Measurements from ENCODE around the gene LRRC17. TPM values are rescaled to one million over a fixed set of nuclear protein-coding genes. Genes with fewer than 3 reads are reported as not detected.
"Not testable (repeated sequence)": the region's sequence is repeated elsewhere in the genome, so short reads cannot be mapped to it uniquely, and the experiment has no call there.

LRRC17 gene
- total RNA-seq, 2 experiments from 2014 or later = 0.22 TPM; not detected in 1

DNA sequence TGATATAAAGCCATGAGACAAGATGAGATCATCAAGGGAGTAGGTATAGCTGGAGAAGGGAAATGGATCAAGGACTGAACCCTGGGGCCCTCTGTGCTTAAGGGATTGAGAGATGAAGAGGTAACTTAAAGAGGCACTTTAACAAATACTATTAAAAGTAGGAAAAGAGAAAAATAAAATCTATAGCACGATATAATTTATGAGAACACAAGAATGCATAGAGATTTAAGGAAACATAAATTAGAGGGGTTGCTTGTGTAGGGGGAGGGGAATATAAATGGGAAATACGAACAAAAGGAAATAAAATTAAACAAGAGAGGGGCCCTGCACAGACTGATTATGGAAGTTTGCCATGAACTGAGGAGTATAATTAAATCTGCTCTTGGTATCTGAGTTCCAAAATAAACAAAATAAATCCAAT is 15.6 kb upstream of the LRRC17 start:
- Mint-ChIP-seq H3K36me3 (ENCODE audit: low read depth) (no peaks in the 10 kb centered on the region), H3K9me3 (no peaks in the 10 kb centered on the region), H3K4me1 (ENCODE audit: low read depth) (no peaks in the 10 kb centered on the region), H3K27ac (no peak overlapping the region), H3K4me3 (no peak overlapping the region), H3K27me3 (no peaks in the 10 kb centered on the region)
- H3K4me3 ChIP-seq (ENCODE audit: low read length) = no peak overlapping the region
- intact Hi-C loops (cut with DNase I, micrococcal nuclease) = no loop called here
- no peak for ATAC-seq (ENCODE audit: poor library complexity)
- no peaks in the 10 kb centered on the region for H3K36me3 ChIP-seq (ENCODE audit: insufficient read depth, low read length)
- no peaks in the 10 kb centered on the region for H3K4me1 ChIP-seq (ENCODE audit: insufficient read depth, low read length)
- no peak for DNase-seq
- ChIA-PET POLR2A (no interaction called here), CTCF (no interaction called here)
- TF ChIP-seq, protein P1, sequence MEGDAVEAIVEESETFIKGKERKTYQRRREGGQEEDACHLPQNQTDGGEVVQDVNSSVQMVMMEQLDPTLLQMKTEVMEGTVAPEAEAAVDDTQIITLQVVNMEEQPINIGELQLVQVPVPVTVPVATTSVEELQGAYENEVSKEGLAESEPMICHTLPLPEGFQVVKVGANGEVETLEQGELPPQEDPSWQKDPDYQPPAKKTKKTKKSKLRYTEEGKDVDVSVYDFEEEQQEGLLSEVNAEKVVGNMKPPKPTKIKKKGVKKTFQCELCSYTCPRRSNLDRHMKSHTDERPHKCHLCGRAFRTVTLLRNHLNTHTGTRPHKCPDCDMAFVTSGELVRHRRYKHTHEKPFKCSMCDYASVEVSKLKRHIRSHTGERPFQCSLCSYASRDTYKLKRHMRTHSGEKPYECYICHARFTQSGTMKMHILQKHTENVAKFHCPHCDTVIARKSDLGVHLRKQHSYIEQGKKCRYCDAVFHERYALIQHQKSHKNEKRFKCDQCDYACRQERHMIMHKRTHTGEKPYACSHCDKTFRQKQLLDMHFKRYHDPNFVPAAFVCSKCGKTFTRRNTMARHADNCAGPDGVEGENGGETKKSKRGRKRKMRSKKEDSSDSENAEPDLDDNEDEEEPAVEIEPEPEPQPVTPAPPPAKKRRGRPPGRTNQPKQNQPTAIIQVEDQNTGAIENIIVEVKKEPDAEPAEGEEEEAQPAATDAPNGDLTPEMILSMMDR (IDR thresholded peaks at IDR 0.05) = no peak
- no peak overlapping the region for H3K27ac ChIP-seq (ENCODE audit: low read depth in 1 of 2, low read length in 2 of 2)
- no peaks in the 10 kb centered on the region for H3K27me3 ChIP-seq (ENCODE audit: control insufficient read depth in 1 of 2, insufficient read depth in 2 of 2, low read length in 2 of 2)
- no peaks in the 10 kb centered on the region for H3K9me3 ChIP-seq (ENCODE audit: control insufficient read depth in 1 of 2, insufficient read depth in 1 of 2, low read length in 2 of 2)

DNA sequence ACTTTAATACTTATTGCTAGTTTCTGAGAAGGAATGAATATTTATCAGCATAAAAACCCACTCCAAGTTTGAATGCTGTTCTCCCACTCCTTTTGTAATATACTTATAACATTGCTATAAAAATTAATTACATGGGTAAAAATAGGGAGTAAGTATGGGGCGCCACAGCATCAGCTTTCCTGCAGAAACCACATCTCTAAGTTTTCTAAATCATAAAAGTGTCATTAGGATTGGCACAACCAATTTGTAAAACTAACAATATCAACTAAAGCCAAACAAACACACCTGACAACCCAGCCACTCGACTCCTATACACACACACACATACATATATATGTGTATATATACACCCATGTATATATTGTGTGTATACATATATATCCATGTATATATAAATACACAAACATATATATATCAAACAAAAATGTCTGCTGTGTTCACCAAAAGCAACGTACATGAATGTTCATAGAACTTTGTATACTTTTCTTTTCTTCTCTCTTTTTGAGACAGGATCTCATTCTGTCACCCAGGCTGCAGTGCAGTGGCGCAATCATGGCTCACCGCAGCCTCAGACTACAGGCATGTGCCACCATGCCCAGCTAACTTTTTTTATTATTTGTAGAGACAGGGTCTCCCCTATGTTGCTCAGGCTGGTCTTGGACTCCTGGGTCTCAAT is 14.8 kb upstream of the LRRC17 start:
- Mint-ChIP-seq H3K36me3 (ENCODE audit: low read depth) (no peaks in the 10 kb centered on the region), H3K4me1 (ENCODE audit: low read depth) (no peaks in the 10 kb centered on the region), H3K27ac (no peak overlapping the region), H3K9me3 (no peaks in the 10 kb centered on the region), H3K27me3 (no peaks in the 10 kb centered on the region), H3K4me3 (no peak overlapping the region)
- intact Hi-C loops (cut with DNase I, micrococcal nuclease) = no loop called here
- no peak overlapping the region for H3K27ac ChIP-seq (ENCODE audit: low read depth in 1 of 2, low read length in 2 of 2)
- H3K9me3 ChIP-seq (ENCODE audit: control insufficient read depth in 1 of 2, insufficient read depth in 1 of 2, low read length in 2 of 2) = no peaks in the 10 kb centered on the region
- no peak for DNase-seq
- CTCF ChIA-PET = no interaction called here
- no peak for ATAC-seq (ENCODE audit: poor library complexity)
- no peaks in the 10 kb centered on the region for H3K27me3 ChIP-seq (ENCODE audit: control insufficient read depth in 1 of 2, insufficient read depth in 2 of 2, low read length in 2 of 2)
- H3K36me3 ChIP-seq (ENCODE audit: insufficient read depth, low read length) = no peaks in the 10 kb centered on the region
- TF ChIP-seq, protein P1 (IDR thresholded peaks at IDR 0.05) = no peak
- H3K4me3 ChIP-seq (ENCODE audit: low read length) = no peak overlapping the region
- POLR2A ChIA-PET = no interaction called here
- no peaks in the 10 kb centered on the region for H3K4me1 ChIP-seq (ENCODE audit: insufficient read depth, low read length)

DNA sequence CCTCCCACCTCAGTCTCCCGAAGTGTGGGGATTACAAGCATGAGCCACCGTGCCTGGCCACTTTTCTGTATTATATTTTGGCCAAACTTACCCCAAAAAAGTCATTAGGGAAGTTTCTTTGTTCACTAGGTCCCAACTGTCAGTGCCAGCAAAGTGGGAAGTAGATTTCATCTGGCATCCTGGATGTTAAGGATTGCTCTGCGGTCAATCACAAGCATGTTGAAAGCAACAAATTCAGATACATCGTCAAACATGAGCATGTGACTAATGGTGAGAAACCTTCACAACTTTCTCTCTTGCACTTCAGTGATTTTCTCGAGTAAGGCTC is 14.3 kb upstream of the LRRC17 start:
- Mint-ChIP-seq H3K36me3 (ENCODE audit: low read depth) (no peaks in the 10 kb centered on the region), H3K4me1 (ENCODE audit: low read depth) (no peaks in the 10 kb centered on the region), H3K27ac (no peak overlapping the region), H3K4me3 (no peak overlapping the region), H3K9me3 (no peaks in the 10 kb centered on the region), H3K27me3 (no peaks in the 10 kb centered on the region)
- TF ChIP-seq, protein P1 (IDR thresholded peaks at IDR 0.05) = no peak
- no peak overlapping the region for H3K27ac ChIP-seq (ENCODE audit: low read depth in 1 of 2, low read length in 2 of 2)
- intact Hi-C loops (cut with DNase I, micrococcal nuclease) = no loop called here
- no peaks in the 10 kb centered on the region for H3K27me3 ChIP-seq (ENCODE audit: control insufficient read depth in 1 of 2, insufficient read depth in 2 of 2, low read length in 2 of 2)
- POLR2A ChIA-PET = no interaction called here
- H3K9me3 ChIP-seq (ENCODE audit: control insufficient read depth in 1 of 2, insufficient read depth in 1 of 2, low read length in 2 of 2) = no peaks in the 10 kb centered on the region
- ATAC-seq (ENCODE audit: poor library complexity) = no peak
- peak in 1 of 14 experiments; percentile 15 for DNase-seq
- CTCF ChIA-PET = no interaction called here
- H3K4me3 ChIP-seq (ENCODE audit: low read length) = no peak overlapping the region
- H3K36me3 ChIP-seq (ENCODE audit: insufficient read depth, low read length) = no peaks in the 10 kb centered on the region
- H3K4me1 ChIP-seq (ENCODE audit: insufficient read depth, low read length) = no peaks in the 10 kb centered on the region

DNA sequence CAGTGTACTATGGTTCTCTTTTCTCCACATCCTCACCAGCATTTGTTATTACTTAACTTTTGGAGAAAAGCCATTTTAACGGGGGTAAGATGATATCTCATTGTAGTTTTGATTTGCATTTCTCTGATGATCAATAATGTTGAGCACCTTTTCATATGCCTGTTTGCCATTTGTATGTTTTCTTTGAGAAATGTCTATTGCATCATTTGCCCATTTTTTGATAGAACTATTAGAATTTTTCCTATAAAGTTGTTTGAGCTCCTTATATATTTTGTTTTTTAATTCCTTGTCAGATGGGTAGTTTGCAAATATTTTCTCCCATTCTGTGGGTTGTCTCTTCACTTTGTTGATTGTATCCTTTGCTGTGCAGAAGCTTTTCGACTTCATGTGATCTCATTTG is 10.7 kb upstream of the LRRC17 start:
- DNase-seq; H3K27me3 ChIP-seq (ENCODE audit: control insufficient read depth in 1 of 2, insufficient read depth in 2 of 2, low read length in 2 of 2); H3K4me1 Mint-ChIP-seq (ENCODE audit: low read depth); H3K27ac ChIP-seq (ENCODE audit: low read depth in 1 of 2, low read length in 2 of 2); ATAC-seq (ENCODE audit: poor library complexity); H3K4me1 ChIP-seq (ENCODE audit: insufficient read depth, low read length); H3K27me3 Mint-ChIP-seq; H3K9me3 Mint-ChIP-seq; H3K4me3 ChIP-seq (ENCODE audit: low read length); H3K9me3 ChIP-seq (ENCODE audit: control insufficient read depth in 1 of 2, insufficient read depth in 1 of 2, low read length in 2 of 2); H3K36me3 ChIP-seq (ENCODE audit: insufficient read depth, low read length); H3K4me3 Mint-ChIP-seq; H3K36me3 Mint-ChIP-seq (ENCODE audit: low read depth); POLR2A ChIA-PET; H3K27ac Mint-ChIP-seq; CTCF ChIA-PET; intact Hi-C loops (cut with DNase I, micrococcal nuclease): not testable (repeated sequence)

DNA sequence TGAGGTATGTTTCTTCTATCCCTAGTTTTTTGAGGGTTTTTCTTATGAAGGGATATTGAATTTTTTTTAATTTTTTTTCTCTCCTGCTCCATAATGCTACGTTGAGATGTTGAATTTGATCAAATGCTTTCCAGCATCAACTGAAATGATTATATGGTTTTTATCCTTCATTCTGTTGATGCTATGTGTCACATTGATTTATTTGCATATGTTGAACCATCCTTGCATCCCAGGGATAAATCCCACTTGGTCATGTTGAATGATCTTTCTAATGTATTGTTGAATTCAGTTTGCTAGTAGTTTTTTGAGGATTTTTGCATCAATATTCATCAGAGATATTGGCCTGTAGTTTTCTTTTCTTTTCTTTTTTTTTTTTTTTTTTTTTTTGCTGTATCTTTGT is 9.2 kb upstream of the LRRC17 start:
- CTCF ChIA-PET, H3K4me3 Mint-ChIP-seq: not testable (repeated sequence)

More for the DNA sequence above, 9.2 kb upstream of the LRRC17 start:
- intact Hi-C loops (cut with DNase I, micrococcal nuclease); H3K9me3 Mint-ChIP-seq; H3K27ac ChIP-seq (ENCODE audit: low read depth in 1 of 2, low read length in 2 of 2); H3K4me1 Mint-ChIP-seq (ENCODE audit: low read depth); H3K4me3 ChIP-seq (ENCODE audit: low read length); H3K27me3 ChIP-seq (ENCODE audit: control insufficient read depth in 1 of 2, insufficient read depth in 2 of 2, low read length in 2 of 2); ATAC-seq (ENCODE audit: poor library complexity); H3K27ac Mint-ChIP-seq; POLR2A ChIA-PET; H3K27me3 Mint-ChIP-seq; H3K36me3 ChIP-seq (ENCODE audit: insufficient read depth, low read length); H3K9me3 ChIP-seq (ENCODE audit: control insufficient read depth in 1 of 2, insufficient read depth in 1 of 2, low read length in 2 of 2); H3K4me1 ChIP-seq (ENCODE audit: insufficient read depth, low read length); H3K36me3 Mint-ChIP-seq (ENCODE audit: low read depth); DNase-seq: not testable (repeated sequence)
